Activated T-cell treated with anti-CD3 and anti-CD28 coated beads for 24 hours (primary cell): ENCODE data around the gene PPP2R5E.
"Not testable (repeated sequence)": the region's sequence is repeated elsewhere in the genome, so short reads cannot be mapped to it uniquely, and the experiment has no call there.

Source experiments
- DNase-seq: peaks from one replicate; pipeline ENCODE4 v3.0.0-alpha.2; 2020; ENCODE audit warnings: low read depth

The PPP2R5E gene

GRCh38 chr14:63522511-63522910, 20.7 kb downstream of the PPP2R5E start:
- DNase-seq = not testable (repeated sequence)

GRCh38 chr14:63517354-63517753, 25.8 kb downstream of the PPP2R5E start:
- no peak for DNase-seq

GRCh38 chr14:63515240-63515639, 27.9 kb downstream of the PPP2R5E start:
- no peak for DNase-seq

GRCh38 chr14:63513756-63514155, 29.4 kb downstream of the PPP2R5E start:
- no peak for DNase-seq

- no peak for DNase-seq
Observed at GRCh38 chr14:63512861-63513260, 30.3 kb downstream of the PPP2R5E start.

- DNase-seq = no peak
Observed at GRCh38 chr14:63510538-63510937, 32.6 kb downstream of the PPP2R5E start.

GRCh38 chr14:63508033-63508432, 35.1 kb downstream of the PPP2R5E start:
- no peak for DNase-seq

- DNase-seq = no peak
Observed at GRCh38 chr14:63504648-63505047, 38.5 kb downstream of the PPP2R5E start.

- DNase-seq = no peak
Observed at GRCh38 chr14:63501429-63501828, 41.7 kb downstream of the PPP2R5E start.

GRCh38 chr14:63499701-63500250, 43.4 kb downstream of the PPP2R5E start:
- no peak for DNase-seq

GRCh38 chr14:63496837-63497400, 46.3 kb downstream of the PPP2R5E start:
- DNase-seq = no peak

GRCh38 chr14:63493246-63493645, 49.9 kb downstream of the PPP2R5E start:
- DNase-seq = no peak

- DNase-seq = no peak
Observed at GRCh38 chr14:63492391-63492790, 50.8 kb downstream of the PPP2R5E start.

- DNase-seq = no peak
Observed at GRCh38 chr14:63487724-63488123, 55.5 kb downstream of the PPP2R5E start.

- DNase-seq = no peak
Observed at GRCh38 chr14:63486738-63487137, 56.4 kb downstream of the PPP2R5E start.

GRCh38 chr14:63483315-63483714, 59.9 kb downstream of the PPP2R5E start:
- DNase-seq = no peak

- DNase-seq = no peak
Observed at GRCh38 chr14:63480599-63480998, 62.6 kb downstream of the PPP2R5E start.

- DNase-seq = no peak
Observed at GRCh38 chr14:63478437-63478852, 64.7 kb downstream of the PPP2R5E start.

- peak; percentile 24 for DNase-seq
Observed at GRCh38 chr14:63478010-63478409, 65.2 kb downstream of the PPP2R5E start.

GRCh38 chr14:63477556-63477955, 65.6 kb downstream of the PPP2R5E start:
- DNase-seq = no peak

GRCh38 chr14:63475761-63476160, 67.4 kb downstream of the PPP2R5E start:
- no peak for DNase-seq

- DNase-seq = no peak
Observed at GRCh38 chr14:63474844-63475243, 68.3 kb downstream of the PPP2R5E start.

- DNase-seq = no peak
Observed at GRCh38 chr14:63474111-63474510, 69.1 kb downstream of the PPP2R5E start.
